WTC11 (cell line): ENCODE measurements around the gene DCLK2. TPM values are rescaled to one million over a fixed set of nuclear protein-coding genes. Genes with fewer than 3 reads are reported as not detected.

Source experiments
- ATAC-seq: fragments of 200-7000 bp; cut with Tn5 transposase; 2 replicates; pipeline ENCODE4 v1.10.0; 2021; ENCODE audit warnings: mild to moderate bottlenecking, moderate library complexity
- CTCF ChIA-PET: fragments of 300-600 bp; sonication (Branson Sonifier 250); formaldehyde crosslinking; loops from one replicate; lab custom pipeline; 2021; ENCODE audit warnings: antibody characterized with exemption; lab: Charles Lee
- POLR2A ChIA-PET: fragments of 350-600 bp; sonication (Branson Sonifier 250); formaldehyde crosslinking; loops from one replicate; lab custom pipeline; 2021; ENCODE audit warnings: antibody characterized with exemption; lab: Charles Lee
- DNase-seq: peaks from one replicate; pipeline ENCODE4 v3.0.0; 2021; ENCODE audit warnings: low spot score
- H3K27ac Mint-ChIP-seq: 2 replicates; pipeline ENCODE4 v1.8.0; 2021; ENCODE audit warnings: mixed read lengths
- H3K27me3 Mint-ChIP-seq: 2 replicates; pipeline ENCODE4 v1.8.0; 2021; ENCODE audit warnings: low read depth, mild to moderate bottlenecking, moderate library complexity, mixed read lengths
- H3K36me3 Mint-ChIP-seq: 2 replicates; pipeline ENCODE4 v1.8.0; 2021; ENCODE audit warnings: mixed read lengths
- H3K4me1 Mint-ChIP-seq: 2 replicates; pipeline ENCODE4 v1.8.0; 2022; ENCODE audit warnings: mixed read lengths
- H3K4me3 Mint-ChIP-seq: 2 replicates; pipeline ENCODE4 v1.8.0; 2021; ENCODE audit warnings: mild to moderate bottlenecking, moderate library complexity, mixed read lengths
- H3K9me3 Mint-ChIP-seq: 2 replicates; pipeline ENCODE4 v1.8.0; 2021; ENCODE audit warnings: mixed read lengths
- CBFB ChIP-seq: sonication (generic); formaldehyde crosslinking; IDR thresholded peaks from 2 replicates; pipeline ENCODE4 v1.8.1; 2022; ENCODE audit warnings: mild to moderate bottlenecking, low read depth, missing genetic modification reagents
- ELF4 ChIP-seq: sonication (generic); formaldehyde crosslinking; IDR thresholded peaks from 2 replicates; pipeline ENCODE4 v1.8.1; 2022; ENCODE audit warnings: low read depth, mild to moderate bottlenecking, moderate library complexity, missing genetic modification reagents
- EMX1 ChIP-seq: fragments of 250-450 bp; sonication (Bioruptor Pico); IDR thresholded peaks from 2 replicates; pipeline ENCODE4 v1.8.0; 2021; ENCODE audit warnings: mild to moderate bottlenecking
- ETV6 ChIP-seq: sonication (generic); formaldehyde crosslinking; IDR thresholded peaks from 2 replicates; pipeline ENCODE4 v1.8.1; 2022; ENCODE audit warnings: mild to moderate bottlenecking, missing genetic modification reagents
- FOXJ3 ChIP-seq: sonication (generic); formaldehyde crosslinking; IDR thresholded peaks from 2 replicates; pipeline ENCODE4 v1.9.0; 2021; ENCODE audit warnings: missing genetic modification reagents, mild to moderate bottlenecking, borderline replicate concordance
- GABPB1 ChIP-seq: sonication (generic); formaldehyde crosslinking; IDR thresholded peaks from 2 replicates; pipeline ENCODE4 v1.8.1; 2023; ENCODE audit warnings: mild to moderate bottlenecking, missing genetic modification reagents
- GRHL2 ChIP-seq: fragments of 250-450 bp; sonication (Bioruptor Pico); IDR thresholded peaks from 2 replicates; pipeline ENCODE4 v1.8.0; 2022; ENCODE audit warnings: mild to moderate bottlenecking, moderate library complexity; ENCODE audit not compliant: insufficient replicate concordance, severe bottlenecking
- GTF2I ChIP-seq: fragments of 250-450 bp; sonication (Bioruptor Pico); conservative IDR thresholded peaks from 2 replicates; pipeline ENCODE4 v1.4.0; 2021; ENCODE audit warnings: mild to moderate bottlenecking
- JAZF1 ChIP-seq: fragments of 250-450 bp; sonication (Bioruptor Pico); IDR thresholded peaks from 2 replicates; pipeline ENCODE4 v1.9.0; 2021; ENCODE audit warnings: moderate library complexity, mild to moderate bottlenecking, inconsistent platforms
- JUN ChIP-seq: sonication (generic); formaldehyde crosslinking; IDR thresholded peaks from 2 replicates; pipeline ENCODE4 v1.8.0; 2023; ENCODE audit warnings: mild to moderate bottlenecking, missing genetic modification reagents
- NR2C2 ChIP-seq: sonication (generic); formaldehyde crosslinking; IDR thresholded peaks from 2 replicates; pipeline ENCODE4 v1.8.0; 2022; ENCODE audit warnings: mild to moderate bottlenecking, missing genetic modification reagents
- OVOL2 ChIP-seq: fragments of 250-450 bp; sonication (Bioruptor Pico); IDR thresholded peaks from 2 replicates; pipeline ENCODE4 v1.9.0; 2021; ENCODE audit warnings: mild to moderate bottlenecking, borderline replicate concordance
- RELA ChIP-seq: sonication (generic); formaldehyde crosslinking; IDR thresholded peaks from 2 replicates; pipeline ENCODE4 v1.8.1; 2022; ENCODE audit warnings: missing genetic modification reagents, mild to moderate bottlenecking, borderline replicate concordance
- TCF7 ChIP-seq: sonication (generic); formaldehyde crosslinking; IDR thresholded peaks from 2 replicates; pipeline ENCODE4 v1.8.0; 2022; ENCODE audit warnings: mild to moderate bottlenecking, low read depth, missing genetic modification reagents, moderate library complexity
- ZNF121 ChIP-seq: sonication (generic); formaldehyde crosslinking; IDR thresholded peaks from 2 replicates; pipeline ENCODE4 v1.8.0; 2023; ENCODE audit warnings: missing genetic modification reagents
- ZNF263 ChIP-seq: sonication (generic); formaldehyde crosslinking; IDR thresholded peaks from 2 replicates; pipeline ENCODE4 v1.8.1; 2022; ENCODE audit warnings: low read depth, mild to moderate bottlenecking, moderate library complexity, missing genetic modification reagents
- ZNF416 ChIP-seq: fragments of 250-450 bp; sonication (Bioruptor Pico); IDR thresholded peaks from 2 replicates; pipeline ENCODE4 v1.9.0; 2021; ENCODE audit warnings: mild to moderate bottlenecking, inconsistent platforms
- ZNF671 ChIP-seq: fragments of 250-450 bp; sonication (Bioruptor Pico); IDR thresholded peaks from 2 replicates; pipeline ENCODE4 v1.8.0; 2021; ENCODE audit warnings: mild to moderate bottlenecking
- total RNA-seq: library from RNA; stranded (reverse); gene quantifications from 3 replicates; pipeline ENCODE4 v1.2.3, GENCODE V29; 2021
- TF ChIP-seq, protein P1 (sequence below): sonication (generic); formaldehyde crosslinking; IDR thresholded peaks from 2 replicates; pipeline ENCODE4 v1.8.0; 2023; ENCODE audit warnings: missing genetic modification reagents
- TF ChIP-seq, protein P2 (sequence below): sonication (generic); formaldehyde crosslinking; IDR thresholded peaks from 2 replicates; pipeline ENCODE4 v1.8.0; 2022; ENCODE audit warnings: mild to moderate bottlenecking, missing genetic modification reagents
- TF ChIP-seq, protein P3 (sequence below): sonication (generic); formaldehyde crosslinking; IDR thresholded peaks from 2 replicates; pipeline ENCODE4 v1.8.1; 2022; ENCODE audit warnings: low read depth, mild to moderate bottlenecking, moderate library complexity, missing genetic modification reagents, borderline replicate concordance
- TF ChIP-seq, protein P4 (sequence below): sonication (generic); formaldehyde crosslinking; IDR thresholded peaks from 2 replicates; pipeline ENCODE4 v1.8.1; 2022; ENCODE audit warnings: mild to moderate bottlenecking, moderate library complexity, missing genetic modification reagents
- TF ChIP-seq, protein P5 (sequence below): sonication (generic); formaldehyde crosslinking; IDR thresholded peaks from 2 replicates; pipeline ENCODE4 v1.8.0; 2022; ENCODE audit warnings: mild to moderate bottlenecking, missing genetic modification reagents
- TF ChIP-seq, protein P6 (sequence below): fragments of 250-450 bp; sonication (Bioruptor Pico); IDR thresholded peaks from 2 replicates; pipeline ENCODE4 v1.9.0; 2021; ENCODE audit warnings: mild to moderate bottlenecking
- TF ChIP-seq, protein P7 (sequence below): fragments of 250-450 bp; sonication (Bioruptor Pico); IDR thresholded peaks from 2 replicates; pipeline ENCODE4 v1.9.0; 2021; ENCODE audit warnings: mild to moderate bottlenecking

The DCLK2 gene
- total RNA-seq, 1 experiment from 2014 or later: 0.17 TPM

DNA sequence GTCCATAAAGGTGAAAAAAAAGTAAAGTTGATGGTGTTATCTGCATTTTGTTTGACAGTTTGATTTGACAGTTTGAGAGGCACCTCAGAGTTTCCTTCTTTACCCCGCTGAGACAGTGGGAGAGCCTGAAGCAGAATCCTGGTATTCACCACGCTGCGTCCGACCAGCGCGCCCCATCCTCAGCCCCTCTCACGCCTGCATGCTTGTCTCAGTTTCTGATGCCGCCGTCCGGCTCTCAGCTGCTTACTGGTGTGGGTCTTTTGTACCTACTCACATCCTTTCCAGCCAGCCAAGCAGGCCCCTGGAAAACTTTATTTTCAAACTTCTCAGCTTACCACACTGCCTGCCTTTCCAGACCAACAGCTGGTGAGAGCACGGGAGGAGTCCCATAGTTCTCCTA is 175.2 kb downstream of the DCLK2 start:
- Mint-ChIP-seq H3K27me3 (no peaks in the 10 kb centered on the region; the same call in 1 of the 2 replicates), H3K4me1 (peaks cover 33% of the 10 kb centered on the region), H3K36me3 (no peaks in the 10 kb centered on the region), H3K9me3 (peaks cover 4% of the 10 kb centered on the region; the same call in 1 of the 2 replicates), H3K4me3 (no peak overlapping the region), H3K27ac (no peak overlapping the region)
- DNase-seq: no peak
- CTCF ChIA-PET: no interaction called here
- TF ChIP-seq, protein P1, sequence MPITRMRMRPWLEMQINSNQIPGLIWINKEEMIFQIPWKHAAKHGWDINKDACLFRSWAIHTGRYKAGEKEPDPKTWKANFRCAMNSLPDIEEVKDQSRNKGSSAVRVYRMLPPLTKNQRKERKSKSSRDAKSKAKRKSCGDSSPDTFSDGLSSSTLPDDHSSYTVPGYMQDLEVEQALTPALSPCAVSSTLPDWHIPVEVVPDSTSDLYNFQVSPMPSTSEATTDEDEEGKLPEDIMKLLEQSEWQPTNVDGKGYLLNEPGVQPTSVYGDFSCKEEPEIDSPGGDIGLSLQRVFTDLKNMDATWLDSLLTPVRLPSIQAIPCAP (CRISPR knock-in tag): no peak
- TF ChIP-seq, protein P2, sequence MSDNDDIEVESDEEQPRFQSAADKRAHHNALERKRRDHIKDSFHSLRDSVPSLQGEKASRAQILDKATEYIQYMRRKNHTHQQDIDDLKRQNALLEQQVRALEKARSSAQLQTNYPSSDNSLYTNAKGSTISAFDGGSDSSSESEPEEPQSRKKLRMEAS (CRISPR knock-in tag): no peak
- no peak for TF ChIP-seq NR2C2 (CRISPR knock-in tag)
- TF ChIP-seq ZNF416 (CRISPR knock-in tag): no peak
- TF ChIP-seq ZNF121 (CRISPR knock-in tag): no peak
- no peak for TF ChIP-seq GABPB1
- no peak for TF ChIP-seq OVOL2 (CRISPR knock-in tag)
- TF ChIP-seq, protein P3, sequence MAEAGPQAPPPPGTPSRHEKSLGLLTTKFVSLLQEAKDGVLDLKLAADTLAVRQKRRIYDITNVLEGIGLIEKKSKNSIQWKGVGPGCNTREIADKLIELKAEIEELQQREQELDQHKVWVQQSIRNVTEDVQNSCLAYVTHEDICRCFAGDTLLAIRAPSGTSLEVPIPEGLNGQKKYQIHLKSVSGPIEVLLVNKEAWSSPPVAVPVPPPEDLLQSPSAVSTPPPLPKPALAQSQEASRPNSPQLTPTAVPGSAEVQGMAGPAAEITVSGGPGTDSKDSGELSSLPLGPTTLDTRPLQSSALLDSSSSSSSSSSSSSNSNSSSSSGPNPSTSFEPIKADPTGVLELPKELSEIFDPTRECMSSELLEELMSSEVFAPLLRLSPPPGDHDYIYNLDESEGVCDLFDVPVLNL (CRISPR knock-in tag): no peak
- TF ChIP-seq ETV6 (CRISPR knock-in tag): no peak
- no peak for TF ChIP-seq ELF4
- TF ChIP-seq JUN: no peak
- no peak for TF ChIP-seq JAZF1
- TF ChIP-seq RELA (CRISPR knock-in tag): no peak
- TF ChIP-seq, protein P4, sequence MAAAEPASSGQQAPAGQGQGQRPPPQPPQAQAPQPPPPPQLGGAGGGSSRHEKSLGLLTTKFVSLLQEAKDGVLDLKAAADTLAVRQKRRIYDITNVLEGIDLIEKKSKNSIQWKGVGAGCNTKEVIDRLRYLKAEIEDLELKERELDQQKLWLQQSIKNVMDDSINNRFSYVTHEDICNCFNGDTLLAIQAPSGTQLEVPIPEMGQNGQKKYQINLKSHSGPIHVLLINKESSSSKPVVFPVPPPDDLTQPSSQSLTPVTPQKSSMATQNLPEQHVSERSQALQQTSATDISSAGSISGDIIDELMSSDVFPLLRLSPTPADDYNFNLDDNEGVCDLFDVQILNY (CRISPR knock-in tag): no peak
- TF ChIP-seq ZNF671 (CRISPR knock-in tag): no peak
- TF ChIP-seq FOXJ3: no peak
- POLR2A ChIA-PET: no interaction called here
- no peak for ATAC-seq

DNA sequence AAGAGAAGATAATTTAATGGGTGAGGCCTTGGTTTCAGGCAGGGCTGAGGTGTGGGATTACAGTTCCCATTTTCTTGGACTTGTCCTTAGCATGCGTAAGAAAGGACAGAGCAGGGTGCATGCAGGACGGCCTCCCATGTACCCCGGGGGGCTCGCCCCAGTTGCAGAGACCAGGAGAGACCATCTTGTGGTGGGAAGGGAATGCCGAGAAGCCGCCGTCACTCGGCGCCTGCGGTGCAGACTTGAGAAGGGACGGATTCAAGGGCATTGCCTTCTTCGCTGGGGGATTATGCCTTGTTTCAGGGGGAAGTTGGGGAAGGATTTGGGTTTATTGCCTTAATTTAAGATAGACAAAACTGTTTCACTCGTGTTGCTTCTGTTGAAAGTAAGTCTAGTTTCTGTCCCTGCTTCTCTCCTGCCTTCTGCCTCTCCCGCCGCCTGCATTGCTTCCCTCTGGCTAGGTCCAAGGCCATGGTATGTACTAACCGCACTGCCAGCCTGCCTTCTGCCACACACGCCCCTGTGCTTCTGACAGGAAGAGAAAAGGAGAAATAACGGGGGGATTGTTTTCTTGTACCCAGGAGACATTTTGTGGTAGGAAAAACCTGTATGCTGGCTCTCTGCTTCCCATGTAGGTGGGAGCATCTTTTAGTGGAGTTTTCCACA is 175.9 kb downstream of the DCLK2 start:
- CTCF ChIA-PET: no interaction called here
- no peak for ATAC-seq
- H3K36me3 Mint-ChIP-seq: no peaks in the 10 kb centered on the region
- H3K27ac Mint-ChIP-seq: no peak overlapping the region
- POLR2A ChIA-PET: no interaction called here
- DNase-seq: no peak
- no peaks in the 10 kb centered on the region; the same call in 1 of the 2 replicates for H3K27me3 Mint-ChIP-seq
- H3K4me1 Mint-ChIP-seq: peaks cover 34% of the 10 kb centered on the region
- H3K9me3 Mint-ChIP-seq: peaks cover 4% of the 10 kb centered on the region; the same call in 1 of the 2 replicates
- no peak overlapping the region for H3K4me3 Mint-ChIP-seq
- TF ChIP-seq, protein P5, sequence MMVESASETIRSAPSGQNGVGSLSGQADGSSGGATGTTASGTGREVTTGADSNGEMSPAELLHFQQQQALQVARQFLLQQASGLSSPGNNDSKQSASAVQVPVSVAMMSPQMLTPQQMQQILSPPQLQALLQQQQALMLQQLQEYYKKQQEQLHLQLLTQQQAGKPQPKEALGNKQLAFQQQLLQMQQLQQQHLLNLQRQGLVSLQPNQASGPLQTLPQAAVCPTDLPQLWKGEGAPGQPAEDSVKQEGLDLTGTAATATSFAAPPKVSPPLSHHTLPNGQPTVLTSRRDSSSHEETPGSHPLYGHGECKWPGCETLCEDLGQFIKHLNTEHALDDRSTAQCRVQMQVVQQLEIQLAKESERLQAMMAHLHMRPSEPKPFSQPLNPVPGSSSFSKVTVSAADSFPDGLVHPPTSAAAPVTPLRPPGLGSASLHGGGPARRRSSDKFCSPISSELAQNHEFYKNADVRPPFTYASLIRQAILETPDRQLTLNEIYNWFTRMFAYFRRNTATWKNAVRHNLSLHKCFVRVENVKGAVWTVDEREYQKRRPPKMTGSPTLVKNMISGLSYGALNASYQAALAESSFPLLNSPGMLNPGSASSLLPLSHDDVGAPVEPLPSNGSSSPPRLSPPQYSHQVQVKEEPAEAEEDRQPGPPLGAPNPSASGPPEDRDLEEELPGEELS: no peak
- TF ChIP-seq TCF7 (CRISPR knock-in tag) (no peak), ZNF263 (CRISPR knock-in tag) (no peak), GRHL2 (CRISPR knock-in tag) (no peak), CBFB (no peak), GTF2I (no peak), EMX1 (no peak)
- TF ChIP-seq, protein P6, sequence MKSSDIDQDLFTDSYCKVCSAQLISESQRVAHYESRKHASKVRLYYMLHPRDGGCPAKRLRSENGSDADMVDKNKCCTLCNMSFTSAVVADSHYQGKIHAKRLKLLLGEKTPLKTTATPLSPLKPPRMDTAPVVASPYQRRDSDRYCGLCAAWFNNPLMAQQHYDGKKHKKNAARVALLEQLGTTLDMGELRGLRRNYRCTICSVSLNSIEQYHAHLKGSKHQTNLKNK (CRISPR knock-in tag): no peak
- TF ChIP-seq, protein P7, sequence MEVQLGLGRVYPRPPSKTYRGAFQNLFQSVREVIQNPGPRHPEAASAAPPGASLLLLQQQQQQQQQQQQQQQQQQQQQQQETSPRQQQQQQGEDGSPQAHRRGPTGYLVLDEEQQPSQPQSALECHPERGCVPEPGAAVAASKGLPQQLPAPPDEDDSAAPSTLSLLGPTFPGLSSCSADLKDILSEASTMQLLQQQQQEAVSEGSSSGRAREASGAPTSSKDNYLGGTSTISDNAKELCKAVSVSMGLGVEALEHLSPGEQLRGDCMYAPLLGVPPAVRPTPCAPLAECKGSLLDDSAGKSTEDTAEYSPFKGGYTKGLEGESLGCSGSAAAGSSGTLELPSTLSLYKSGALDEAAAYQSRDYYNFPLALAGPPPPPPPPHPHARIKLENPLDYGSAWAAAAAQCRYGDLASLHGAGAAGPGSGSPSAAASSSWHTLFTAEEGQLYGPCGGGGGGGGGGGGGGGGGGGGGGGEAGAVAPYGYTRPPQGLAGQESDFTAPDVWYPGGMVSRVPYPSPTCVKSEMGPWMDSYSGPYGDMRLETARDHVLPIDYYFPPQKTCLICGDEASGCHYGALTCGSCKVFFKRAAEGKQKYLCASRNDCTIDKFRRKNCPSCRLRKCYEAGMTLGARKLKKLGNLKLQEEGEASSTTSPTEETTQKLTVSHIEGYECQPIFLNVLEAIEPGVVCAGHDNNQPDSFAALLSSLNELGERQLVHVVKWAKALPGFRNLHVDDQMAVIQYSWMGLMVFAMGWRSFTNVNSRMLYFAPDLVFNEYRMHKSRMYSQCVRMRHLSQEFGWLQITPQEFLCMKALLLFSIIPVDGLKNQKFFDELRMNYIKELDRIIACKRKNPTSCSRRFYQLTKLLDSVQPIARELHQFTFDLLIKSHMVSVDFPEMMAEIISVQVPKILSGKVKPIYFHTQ (CRISPR knock-in tag): no peak
